HK-2 (cell line): ENCODE measurements around the gene P4HA2.

ENCODE experiments used
- DNase-seq: peaks from one replicate; pipeline ENCODE4 v3.0.0-alpha.2; 2018; ENCODE audit not compliant: unreplicated experiment

The P4HA2 gene

GRCh38 chr5:132250547-132250946 lies 22.9 kb upstream of the P4HA2 start:
- DNase-seq = no peak

- no peak for DNase-seq
Observed at GRCh38 chr5:132246806-132247205, 19.2 kb upstream of the P4HA2 start.

- DNase-seq = no peak
Observed at GRCh38 chr5:132245593-132245992, 17.9 kb upstream of the P4HA2 start.

- no peak for DNase-seq
Observed at GRCh38 chr5:132243366-132243977, 15.8 kb upstream of the P4HA2 start.

GRCh38 chr5:132239776-132240175 lies 12.1 kb upstream of the P4HA2 start:
- no peak for DNase-seq

- DNase-seq = no peak
Observed at GRCh38 chr5:132238901-132239500, 11.3 kb upstream of the P4HA2 start.

GRCh38 chr5:132238169-132238744 lies 10.6 kb upstream of the P4HA2 start:
- peak; percentile 62 for DNase-seq

GRCh38 chr5:132237670-132238069 lies 10.0 kb upstream of the P4HA2 start:
- no peak for DNase-seq

GRCh38 chr5:132237141-132237540 lies 9.5 kb upstream of the P4HA2 start:
- DNase-seq = no peak

- DNase-seq = no peak
Observed at GRCh38 chr5:132235340-132235739, 7.7 kb upstream of the P4HA2 start.

- no peak for DNase-seq
Observed at GRCh38 chr5:132234684-132235062, 7.0 kb upstream of the P4HA2 start.

- DNase-seq = no peak
Observed at GRCh38 chr5:132233811-132234683, 6.4 kb upstream of the P4HA2 start.

- DNase-seq = no peak
Observed at GRCh38 chr5:132233081-132233480, 5.4 kb upstream of the P4HA2 start.

GRCh38 chr5:132232465-132232864 lies 4.8 kb upstream of the P4HA2 start:
- DNase-seq = no peak

- DNase-seq = no peak
Observed at GRCh38 chr5:132230871-132231270, 3.2 kb upstream of the P4HA2 start.

- no peak for DNase-seq
Observed at GRCh38 chr5:132229236-132229635, 1.6 kb upstream of the P4HA2 start.

- DNase-seq = no peak
Observed at GRCh38 chr5:132228241-132229035, 785 bp upstream of the P4HA2 start.

- DNase-seq = no peak
Observed at GRCh38 chr5:132227235-132227484, 493 bp downstream of the P4HA2 start.

GRCh38 chr5:132226516-132227234 lies 978 bp downstream of the P4HA2 start:
- no peak for DNase-seq

GRCh38 chr5:132225165-132226032 lies 2.3 kb downstream of the P4HA2 start:
- DNase-seq = peak; percentile 79
